ENCODE measurements around the gene B4GALT3. TPM values are rescaled to one million over a fixed set of nuclear protein-coding genes. Genes with fewer than 3 reads are reported as not detected.
A peak's percentile ranks its signal among the peaks of the same experiment; 100 is the strongest.

Gene B4GALT3
- total RNA-seq, result 10 to 100 TPM; 25.8 to 38.8 (median 30.0) TPM
- 10 to 100 TPM; 21.9 to 35.9 (median 26.6) TPM for polyA plus RNA-seq
- long read RNA-seq, donor 1, partial matches to known transcripts, result 0 of 8 reads
- long read RNA-seq, donor 1, other reads (novel, unspliced or antisense), result 0 of 8 reads
- long read RNA-seq, donor 2, transcript B4GALT3-209 (2 exons, 308 nt), result major isoform, 9 of 18 reads
- long read RNA-seq, donor 2, transcript B4GALT3-201 (8 exons, 1,911 nt), result minor isoform, 7 of 18 reads
- long read RNA-seq, donor 2, partial matches to known transcripts, result 0 of 18 reads
- long read RNA-seq, donor 2, other reads (novel, unspliced or antisense), result 0 of 18 reads
- long read RNA-seq, donor 3, partial matches to known transcripts, result 0 of 3 reads
- long read RNA-seq, donor 3, other reads (novel, unspliced or antisense), result 0 of 3 reads
- long read RNA-seq, donor 4, transcript B4GALT3-201 (8 exons, 1,911 nt), result major isoform, 11 of 22 reads
- long read RNA-seq, donor 4, transcript B4GALT3-213 (8 exons, 2,414 nt), result minor isoform, 7 of 22 reads
- long read RNA-seq, donor 4, partial matches to known transcripts, result 1 of 22 reads
- long read RNA-seq, donor 4, other reads (novel, unspliced or antisense), result 3 of 22 reads
- long read RNA-seq, donor 5, transcript B4GALT3-201 (8 exons, 1,911 nt), result major isoform, 39 of 78 reads
- long read RNA-seq, donor 5, transcript B4GALT3-213 (8 exons, 2,414 nt), result minor isoform, 16 of 78 reads
- long read RNA-seq, donor 5, partial matches to known transcripts, result 10 of 78 reads
- long read RNA-seq, donor 5, other reads (novel, unspliced or antisense), result 12 of 78 reads
- long read RNA-seq, donor 6, transcript B4GALT3-201 (8 exons, 1,911 nt), result major isoform, 13 of 15 reads
- long read RNA-seq, donor 6, partial matches to known transcripts, result 2 of 15 reads
- long read RNA-seq, donor 6, other reads (novel, unspliced or antisense), result 0 of 15 reads
- long read RNA-seq, donor 7, transcript B4GALT3-209 (2 exons, 308 nt), result major isoform, 6 of 13 reads
- long read RNA-seq, donor 7, partial matches to known transcripts, result 0 of 13 reads
- long read RNA-seq, donor 7, other reads (novel, unspliced or antisense), result 0 of 13 reads
- long read RNA-seq, donor 8, transcript B4GALT3-201 (8 exons, 1,911 nt), result major isoform, 8 of 21 reads
- long read RNA-seq, donor 8, partial matches to known transcripts, result 6 of 21 reads
- long read RNA-seq, donor 8, other reads (novel, unspliced or antisense), result 0 of 21 reads
- long read RNA-seq, donor 9, transcript B4GALT3-201 (8 exons, 1,911 nt), result major isoform, 8 of 12 reads
- long read RNA-seq, donor 9, partial matches to known transcripts, result 0 of 12 reads
- long read RNA-seq, donor 9, other reads (novel, unspliced or antisense), result 0 of 12 reads
- long read RNA-seq, donor 10, transcript B4GALT3-201 (8 exons, 1,911 nt), result major isoform, 7 of 12 reads
- long read RNA-seq, donor 10, partial matches to known transcripts, result 0 of 12 reads
- long read RNA-seq, donor 10, other reads (novel, unspliced or antisense), result 0 of 12 reads

GRCh38 chr1:161177112-161177935, at the start of gene B4GALT3:
Gene B4GALT3 (minus strand): TSS chr1:161177507. CDS start chr1:161176060, 1,447 bp downstream.
- Histone ChIP-seq H3K36me3 (replicated peaks in 1 of 2) (peaks cover 0 to 31% of the 10 kb centered on the region in 2 donors), H3K4me3 (peak within 1 kb of the TSS; percentile 25 to 97 (median 62)), H3K4me1 (replicated peaks in 1 of 2) (peaks cover 16 to 30% of the 10 kb centered on the region in 2 donors), H3K9me3 (replicated peaks in 1 of 3) (no peaks in the 10 kb centered on the region), H3K27ac (peak within 1 kb of the TSS; percentile 20 to 89 (median 88)), H3K27me3 (no peaks in the 10 kb centered on the region)
- DNase-seq, result peak; percentile 86 to 95 (median 90)
- intact Hi-C loops (cut with DNase I), result no loop called here
- TF ChIP-seq CTCF (IDR thresholded peaks at IDR 0.05), result peak in 3 of 6 experiments; percentile 15 to 22 (median 17)
- peak; percentile 52 to 75 for TF ChIP-seq POLR2A (IDR thresholded peaks at IDR 0.05)
- WGBS, 4 donors, result 3 to 4% (median 4%) methylated on average over 26 to 50 of the region's 50 CpGs

- Histone ChIP-seq H3K36me3 (replicated peaks in 1 of 2) (peaks cover 0 to 23% of the 10 kb centered on the region in 2 donors), H3K4me1 (replicated peaks in 1 of 2) (peaks cover 5 to 23% of the 10 kb centered on the region in 2 donors), H3K9me3 (replicated peaks in 1 of 3) (no peaks in the 10 kb centered on the region), H3K27me3 (no peaks in the 10 kb centered on the region), H3K27ac (no peak overlapping the region), H3K4me3 (peak overlapping the region in 1 of 4 donors; percentile 57)
- intact Hi-C loops (cut with DNase I), result loop anchor here (5.0 to 10.0 kb wide), 5 partner anchors 61 to 156 kb away; partner anchors contain the start of gene CFAP126 (in 1 of the 2)
- 68 to 79% (median 73%) methylated on average over 3 of the region's 3 CpGs for whole genome bisulfite sequencing, 4 donors
- DNase-seq, result no peak
- TF ChIP-seq POLR2A (IDR thresholded peaks at IDR 0.05) (no peak), CTCF (IDR thresholded peaks at IDR 0.05) (no peak)
Measured at GRCh38 chr1:161226759-161227158, 49.5 kb upstream of the B4GALT3 start.

- intact Hi-C loops (cut with DNase I), result loop anchor here (5.0 to 10.0 kb wide), 5 partner anchors 61 to 156 kb away; partner anchors contain the start of gene CFAP126 (in 1 of the 2)
- H3K36me3 ChIP-seq (replicated peaks in 1 of 2), result peaks cover 0 to 23% of the 10 kb centered on the region in 2 donors
- H3K4me1 ChIP-seq (replicated peaks in 1 of 2), result peaks cover 5 to 23% of the 10 kb centered on the region in 2 donors
- peak in 1 of 7 donors; percentile 15 for DNase-seq
- no peaks in the 10 kb centered on the region for H3K9me3 ChIP-seq (replicated peaks in 1 of 3)
- H3K27me3 ChIP-seq, result no peaks in the 10 kb centered on the region
- peak overlapping the region in 3 of 4 donors; percentile 37 to 57 (median 51) for H3K4me3 ChIP-seq
- H3K27ac ChIP-seq, result peak overlapping the region in 1 of 5 donors; percentile 4
- TF ChIP-seq CTCF (IDR thresholded peaks at IDR 0.05), result no peak
- WGBS, 4 donors, result 11 to 17% (median 14%) methylated on average over 12 to 15 of the region's 15 CpGs
Measured at GRCh38 chr1:161226320-161226711, 49.0 kb upstream of the B4GALT3 start.
